ENCODE measurements around the gene MS4A4E.
"Not testable (repeated sequence)": the region's sequence is repeated elsewhere in the genome, so short reads cannot be mapped to it uniquely, and the experiment has no call there.

The MS4A4E gene

DNA sequence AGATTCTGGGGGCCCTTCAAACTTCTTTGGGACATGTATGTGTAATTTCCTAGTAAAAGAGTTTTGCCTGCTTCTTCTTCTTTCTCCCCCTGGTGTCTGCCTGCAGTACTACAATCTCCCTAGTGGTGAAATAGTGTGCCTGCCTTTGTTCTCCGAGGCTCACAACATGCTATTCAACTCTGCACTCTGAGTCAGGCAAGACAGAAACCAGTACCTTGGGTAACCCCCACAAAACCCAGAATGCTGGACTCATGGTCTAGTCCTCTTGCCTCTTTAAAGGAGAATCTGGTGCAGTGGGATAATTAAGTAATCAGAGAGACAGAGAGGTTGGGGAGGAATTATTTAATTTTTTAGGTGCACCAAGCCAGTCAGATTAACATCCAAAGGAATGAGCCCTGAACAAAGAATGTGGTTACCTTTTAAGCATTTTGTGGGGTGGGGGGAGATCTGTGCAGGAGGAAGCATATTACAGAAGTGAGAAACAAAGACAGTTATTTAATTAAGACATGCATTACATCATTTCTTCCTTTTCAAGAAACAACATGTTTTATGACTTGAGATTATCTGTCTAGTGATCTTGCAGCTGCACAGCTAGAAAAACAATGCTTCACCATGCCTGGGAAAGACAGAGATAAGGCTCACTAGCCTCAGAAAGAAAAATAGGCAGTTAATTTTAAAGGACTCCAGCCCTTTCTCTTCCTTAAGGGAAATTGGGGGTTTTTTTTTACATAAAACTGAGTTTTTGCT, 49.1 kb downstream of the MS4A4E start:
- DNase-seq (ENCODE audit: low read depth): peak; percentile 86
- TF ChIP-seq CTCF (IDR thresholded peaks at IDR 0.05; ENCODE audit: insufficient read depth, low read depth, low read length, missing control alignments): peak; percentile 97
- no peak overlapping the region for H3K4me3 ChIP-seq (ENCODE audit: low read length)

- not testable (repeated sequence) for DNase-seq (ENCODE audit: low read depth); H3K4me3 ChIP-seq (ENCODE audit: low read length)
Observed at GRCh38 chr11:60192564-60192963, 50.4 kb downstream of the MS4A4E start.

DNA sequence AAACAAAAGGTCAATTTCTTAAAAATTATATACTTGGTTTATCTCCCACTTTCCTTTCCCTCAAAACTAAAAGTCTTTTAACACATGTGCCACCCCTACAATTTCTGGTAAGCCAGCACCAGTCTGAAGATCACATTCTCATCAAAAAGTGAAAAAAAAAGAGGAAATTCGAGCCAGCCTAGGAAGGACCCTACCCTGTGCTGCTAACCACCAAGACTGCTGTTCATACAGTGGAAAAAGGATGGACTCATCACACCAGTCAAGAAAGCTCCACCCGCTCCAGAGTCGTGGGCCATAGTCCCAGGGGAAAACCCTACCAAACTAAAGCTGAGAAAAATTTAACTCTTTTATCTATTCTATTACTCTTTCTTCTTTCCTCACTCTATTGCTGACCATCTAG, 54.5 kb downstream of the MS4A4E start:
- H3K4me3 ChIP-seq (ENCODE audit: low read length); DNase-seq (ENCODE audit: low read depth): not testable (repeated sequence)

- not testable (repeated sequence) for DNase-seq (ENCODE audit: low read depth); H3K4me3 ChIP-seq (ENCODE audit: low read length)
Observed at GRCh38 chr11:60186128-60186527, 56.8 kb downstream of the MS4A4E start.

DNA sequence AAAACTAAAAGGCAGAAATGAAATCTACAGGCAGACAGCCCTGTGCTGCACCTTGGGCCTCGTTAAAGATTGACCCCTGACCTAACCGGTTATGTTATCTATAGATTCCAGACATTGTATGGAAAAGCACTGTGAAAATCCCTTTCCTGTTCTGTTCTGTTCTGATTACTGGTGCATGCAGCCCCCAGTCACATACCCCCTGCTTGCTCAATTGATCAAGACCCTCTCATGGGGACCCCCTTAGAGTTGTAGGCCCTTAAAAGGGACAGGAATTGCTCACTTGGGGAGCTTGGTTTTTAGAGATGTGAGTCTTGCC, 57.5 kb downstream of the MS4A4E start:
- H3K4me3 ChIP-seq (ENCODE audit: low read length); DNase-seq (ENCODE audit: low read depth): not testable (repeated sequence)

- TF ChIP-seq CTCF (IDR thresholded peaks at IDR 0.05; ENCODE audit: insufficient read depth, low read depth, low read length, missing control alignments): no peak
- no peak overlapping the region for H3K4me3 ChIP-seq (ENCODE audit: low read length)
- no peak for DNase-seq (ENCODE audit: low read depth)
Observed at GRCh38 chr11:60184824-60185511, 58.0 kb downstream of the MS4A4E start.

DNA sequence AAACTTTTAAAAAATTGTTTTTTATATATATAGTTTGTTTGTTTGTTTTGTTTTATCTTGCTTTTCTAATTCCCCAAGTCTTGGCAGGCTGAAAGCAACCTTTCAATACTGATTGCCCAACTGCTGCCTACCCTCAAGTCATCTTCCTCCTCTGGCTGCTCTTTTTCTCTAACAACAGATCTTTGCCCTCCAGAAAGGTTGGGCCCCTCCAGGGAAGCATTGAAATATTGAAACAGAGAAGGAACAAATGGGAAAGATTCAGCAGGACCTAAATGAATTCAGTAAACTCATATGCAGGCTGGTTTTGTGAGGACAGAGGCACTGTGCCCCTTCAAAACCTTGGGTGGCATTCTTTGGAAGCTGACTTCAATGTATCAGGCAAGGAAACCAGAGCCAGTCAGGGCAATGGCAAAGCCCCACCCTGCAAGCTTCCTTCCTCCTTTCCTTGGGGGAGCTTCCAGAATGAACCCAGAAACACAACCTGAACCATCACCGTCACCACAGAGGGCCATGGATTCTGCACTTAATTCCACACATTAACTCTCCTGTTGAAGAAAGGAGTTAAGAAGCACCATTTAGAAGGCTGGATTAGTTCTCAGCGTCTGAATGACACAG, 59.2 kb downstream of the MS4A4E start:
- no peak for DNase-seq (ENCODE audit: low read depth)
- no peak overlapping the region for H3K4me3 ChIP-seq (ENCODE audit: low read length)
- TF ChIP-seq CTCF (IDR thresholded peaks at IDR 0.05; ENCODE audit: insufficient read depth, low read depth, low read length, missing control alignments): no peak

DNA sequence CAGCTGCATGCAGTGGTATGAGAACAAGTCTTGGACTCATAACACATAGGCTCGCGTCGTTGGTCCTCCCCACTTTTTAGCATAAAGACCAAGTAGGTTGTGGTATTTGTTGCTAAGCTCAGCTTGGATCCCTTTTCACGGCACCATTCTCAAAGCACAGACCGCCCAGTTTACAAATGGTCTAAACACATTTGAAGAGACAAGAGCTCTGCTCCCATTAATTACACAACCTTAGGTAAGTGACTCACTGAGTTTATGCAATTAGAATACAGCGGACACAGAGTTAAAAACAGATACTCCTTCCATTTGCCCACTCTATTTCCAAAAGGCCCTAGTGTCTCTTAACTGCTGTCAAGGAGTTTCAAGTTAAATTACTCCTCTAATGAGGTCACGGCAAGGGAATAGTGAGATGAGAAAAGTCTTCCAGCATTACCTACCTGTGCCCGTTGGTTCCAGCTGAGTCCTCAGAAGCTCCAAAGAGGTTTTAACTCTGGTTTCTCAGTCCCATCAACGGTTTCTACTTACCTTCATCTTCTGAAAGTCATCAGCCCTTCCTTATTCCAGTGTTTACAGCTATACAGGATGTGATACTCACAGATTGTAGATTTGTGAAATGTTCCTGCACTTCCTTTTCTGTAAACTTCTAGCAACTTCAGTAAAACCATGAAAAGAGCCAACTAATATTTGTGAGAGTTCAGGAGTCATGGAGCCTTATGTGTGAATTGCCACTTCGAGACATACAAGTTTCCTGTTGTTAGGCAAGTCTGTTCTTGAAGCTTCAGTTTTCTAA, 60.2 kb downstream of the MS4A4E start, which contains the start of gene MS4A6A:
Gene MS4A6A, minus strand, starts transcription at position 543 of the 790 bp plus-strand sequence. CDS start 1,356 bp downstream, outside the sequence.
- TF ChIP-seq CTCF (IDR thresholded peaks at IDR 0.05; ENCODE audit: insufficient read depth, low read depth, low read length, missing control alignments): no peak
- DNase-seq (ENCODE audit: low read depth): peak; percentile 57
- no peak within 1 kb of the TSS for H3K4me3 ChIP-seq (ENCODE audit: low read length)
